ENCODE data around the gene ARHGEF28. TPM values are rescaled to one million over a fixed set of nuclear protein-coding genes. Genes with fewer than 3 reads are reported as not detected.

Gene ARHGEF28
- total and polyA plus RNA-seq, 10 of the 15 experiments (the other 5 are each of a cell fraction or from before 2014, with no cell fraction given), result 0.10 to 0.72 (median 0.22) TPM; not detected in 2

DNA sequence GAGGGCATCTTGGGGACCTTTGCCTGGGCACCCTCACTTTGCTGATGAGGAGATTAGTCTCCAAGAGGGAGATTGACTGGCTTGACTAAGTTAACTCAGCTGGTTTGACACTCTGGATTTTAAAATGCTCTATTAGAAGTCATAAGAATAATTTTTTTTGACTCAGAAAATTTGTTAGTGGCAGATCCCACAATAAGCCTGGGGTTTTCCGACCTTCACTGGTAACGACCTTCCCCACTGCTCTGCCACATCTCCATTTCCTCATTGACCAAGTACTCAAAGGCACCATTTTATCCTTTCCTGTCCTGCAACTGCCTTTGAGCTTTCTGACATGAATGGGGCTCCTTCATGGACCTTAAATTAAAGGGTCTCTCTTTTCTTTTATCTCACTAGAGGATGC is 67.0 kb downstream of the ARHGEF28 start (continued):
- TF ChIP-seq, protein P1, sequence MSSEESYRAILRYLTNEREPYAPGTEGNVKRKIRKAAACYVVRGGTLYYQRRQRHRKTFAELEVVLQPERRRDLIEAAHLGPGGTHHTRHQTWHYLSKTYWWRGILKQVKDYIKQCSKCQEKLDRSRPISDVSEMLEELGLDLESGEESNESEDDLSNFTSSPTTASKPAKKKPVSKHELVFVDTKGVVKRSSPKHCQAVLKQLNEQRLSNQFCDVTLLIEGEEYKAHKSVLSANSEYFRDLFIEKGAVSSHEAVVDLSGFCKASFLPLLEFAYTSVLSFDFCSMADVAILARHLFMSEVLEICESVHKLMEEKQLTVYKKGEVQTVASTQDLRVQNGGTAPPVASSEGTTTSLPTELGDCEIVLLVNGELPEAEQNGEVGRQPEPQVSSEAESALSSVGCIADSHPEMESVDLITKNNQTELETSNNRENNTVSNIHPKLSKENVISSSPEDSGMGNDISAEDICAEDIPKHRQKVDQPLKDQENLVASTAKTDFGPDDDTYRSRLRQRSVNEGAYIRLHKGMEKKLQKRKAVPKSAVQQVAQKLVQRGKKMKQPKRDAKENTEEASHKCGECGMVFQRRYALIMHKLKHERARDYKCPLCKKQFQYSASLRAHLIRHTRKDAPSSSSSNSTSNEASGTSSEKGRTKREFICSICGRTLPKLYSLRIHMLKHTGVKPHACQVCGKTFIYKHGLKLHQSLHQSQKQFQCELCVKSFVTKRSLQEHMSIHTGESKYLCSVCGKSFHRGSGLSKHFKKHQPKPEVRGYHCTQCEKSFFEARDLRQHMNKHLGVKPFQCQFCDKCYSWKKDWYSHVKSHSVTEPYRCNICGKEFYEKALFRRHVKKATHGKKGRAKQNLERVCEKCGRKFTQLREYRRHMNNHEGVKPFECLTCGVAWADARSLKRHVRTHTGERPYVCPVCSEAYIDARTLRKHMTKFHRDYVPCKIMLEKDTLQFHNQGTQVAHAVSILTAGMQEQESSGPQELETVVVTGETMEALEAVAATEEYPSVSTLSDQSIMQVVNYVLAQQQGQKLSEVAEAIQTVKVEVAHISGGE (CRISPR knock-in tag; IDR thresholded peaks at IDR 0.05), result no peak
- TF ChIP-seq IRF4 (IDR thresholded peaks at IDR 0.05; ENCODE audit: low read depth, low read length) (0 out of 2 replicates have a peak, but pooled peaks have one; percentile 19), DPF2 (IDR thresholded peaks at IDR 0.05) (no peak)

DNA sequence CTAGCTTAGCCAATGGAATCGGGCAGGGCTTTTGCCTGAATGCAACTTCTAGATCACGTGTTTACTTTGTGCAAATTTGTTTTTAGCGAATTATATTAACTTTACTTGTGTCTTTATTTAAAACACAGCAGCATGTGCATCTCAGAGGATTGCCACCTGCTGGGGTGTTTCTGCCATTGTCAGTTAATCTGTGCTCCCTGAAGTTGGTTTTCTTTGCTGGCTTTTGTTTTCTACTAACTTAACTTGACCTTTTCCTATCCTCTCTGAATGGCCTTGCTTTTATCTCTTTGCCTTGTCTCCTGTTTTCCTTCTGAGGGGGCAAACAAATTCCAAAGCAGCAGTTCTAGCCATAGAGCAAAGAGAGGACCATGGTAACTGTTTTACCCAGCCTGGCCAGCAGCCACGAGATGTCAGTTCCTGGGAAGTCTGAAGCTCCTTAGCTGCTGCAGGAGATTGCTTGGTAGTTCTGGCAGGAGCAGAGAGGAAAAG is 67.6 kb downstream of the ARHGEF28 start:
- FAIRE-seq (no peak), DNase-seq (ENCODE audit: low read depth, low spot score) (no peak), ATAC-seq (peak; percentile 37)
- no TSS peak for BruUV-seq (replicated peaks)
- in situ Hi-C loops (cut with MboI) (no loop called here), intact Hi-C loops (cut with micrococcal nuclease; ENCODE audit: unreplicated experiment) (loop anchor here (1.0 to 5.0 kb wide), 4 partner anchors 25 to 103 kb away; no protein-coding TSS in a partner anchor)
- POLR2A ChIA-PET, result interaction anchor here (0.9 to 5.9 kb wide), 7 partner anchors 15 to 58 kb away, joined by 3 to 28 read pairs (median 11); no protein-coding TSS in a partner anchor
- no peaks in the 10 kb centered on the region for H3K36me3 ChIP-seq (ENCODE audit: control insufficient read depth in 2 of 2, insufficient read depth in 2 of 2, low read length in 1 of 2)
- WGBS (ENCODE audit: insufficient coverage, insufficient replicate concordance, low lambda C conversion rate, missing lambda C conversion rate), result 19% methylated on average over 4 of the region's 4 CpGs
- no peaks in the 10 kb centered on the region for H3K27me3 ChIP-seq (replicated peaks in 1 of 2; ENCODE audit: control insufficient read depth in 2 of 2, insufficient read depth in 2 of 2, low read length in 1 of 2)
- H3K9me3 ChIP-seq (replicated peaks; ENCODE audit: control insufficient read depth, insufficient read depth, low read length), result no peaks in the 10 kb centered on the region
- CTCF ChIA-PET, result interaction anchor here (0.7 to 7.1 kb wide), 31 partner anchors 9 to 102 kb away, joined by 3 to 90 read pairs (median 4); no protein-coding TSS in a partner anchor
- H2AFZ ChIP-seq (ENCODE audit: control insufficient read depth, low read depth, low read length), result no peak overlapping the region
- peak overlapping the region; percentile 14; the same call in 1 of the 2 replicates for H3K27ac ChIP-seq (ENCODE audit: control insufficient read depth, insufficient read depth)
- no peak overlapping the region; the same call in 1 of the 2 replicates for H3K4me2 ChIP-seq (ENCODE audit: control insufficient read depth, insufficient read depth)
- no peak overlapping the region for H3K9ac ChIP-seq (ENCODE audit: control insufficient read depth, insufficient read depth, low read length)
- SMC1A ChIA-PET (ENCODE audit: uncharacterized antibody, unreplicated experiment), result interaction anchor here (0.8 to 8.6 kb wide), 29 partner anchors 9 to 103 kb away, joined by 3 to 104 read pairs (median 7); partner anchors contain the start of gene ARHGEF28
- H3K79me2 ChIP-seq (ENCODE audit: control insufficient read depth, insufficient read depth, low read length), result no peaks in the 10 kb centered on the region
- RAD21 ChIA-PET (ENCODE audit: unreplicated experiment), result interaction anchor here (0.8 to 5.9 kb wide), 34 partner anchors 11 to 1882 kb away, joined by 3 to 49 read pairs (median 6); partner anchors contain the start of gene ARHGEF28
- no peaks in the 10 kb centered on the region for H4K20me1 ChIP-seq (ENCODE audit: control insufficient read depth, insufficient read depth)
- peaks cover 17% of the 10 kb centered on the region for H3K4me1 ChIP-seq (ENCODE audit: control insufficient read depth, insufficient read depth, low read length)
- no peak overlapping the region for H3K4me3 ChIP-seq
- TF ChIP-seq, protein P2, sequence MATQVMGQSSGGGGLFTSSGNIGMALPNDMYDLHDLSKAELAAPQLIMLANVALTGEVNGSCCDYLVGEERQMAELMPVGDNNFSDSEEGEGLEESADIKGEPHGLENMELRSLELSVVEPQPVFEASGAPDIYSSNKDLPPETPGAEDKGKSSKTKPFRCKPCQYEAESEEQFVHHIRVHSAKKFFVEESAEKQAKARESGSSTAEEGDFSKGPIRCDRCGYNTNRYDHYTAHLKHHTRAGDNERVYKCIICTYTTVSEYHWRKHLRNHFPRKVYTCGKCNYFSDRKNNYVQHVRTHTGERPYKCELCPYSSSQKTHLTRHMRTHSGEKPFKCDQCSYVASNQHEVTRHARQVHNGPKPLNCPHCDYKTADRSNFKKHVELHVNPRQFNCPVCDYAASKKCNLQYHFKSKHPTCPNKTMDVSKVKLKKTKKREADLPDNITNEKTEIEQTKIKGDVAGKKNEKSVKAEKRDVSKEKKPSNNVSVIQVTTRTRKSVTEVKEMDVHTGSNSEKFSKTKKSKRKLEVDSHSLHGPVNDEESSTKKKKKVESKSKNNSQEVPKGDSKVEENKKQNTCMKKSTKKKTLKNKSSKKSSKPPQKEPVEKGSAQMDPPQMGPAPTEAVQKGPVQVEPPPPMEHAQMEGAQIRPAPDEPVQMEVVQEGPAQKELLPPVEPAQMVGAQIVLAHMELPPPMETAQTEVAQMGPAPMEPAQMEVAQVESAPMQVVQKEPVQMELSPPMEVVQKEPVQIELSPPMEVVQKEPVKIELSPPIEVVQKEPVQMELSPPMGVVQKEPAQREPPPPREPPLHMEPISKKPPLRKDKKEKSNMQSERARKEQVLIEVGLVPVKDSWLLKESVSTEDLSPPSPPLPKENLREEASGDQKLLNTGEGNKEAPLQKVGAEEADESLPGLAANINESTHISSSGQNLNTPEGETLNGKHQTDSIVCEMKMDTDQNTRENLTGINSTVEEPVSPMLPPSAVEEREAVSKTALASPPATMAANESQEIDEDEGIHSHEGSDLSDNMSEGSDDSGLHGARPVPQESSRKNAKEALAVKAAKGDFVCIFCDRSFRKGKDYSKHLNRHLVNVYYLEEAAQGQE (IDR thresholded peaks at IDR 0.05; ENCODE audit: low read depth, low read length), result no peak
- TF ChIP-seq, protein P3, sequence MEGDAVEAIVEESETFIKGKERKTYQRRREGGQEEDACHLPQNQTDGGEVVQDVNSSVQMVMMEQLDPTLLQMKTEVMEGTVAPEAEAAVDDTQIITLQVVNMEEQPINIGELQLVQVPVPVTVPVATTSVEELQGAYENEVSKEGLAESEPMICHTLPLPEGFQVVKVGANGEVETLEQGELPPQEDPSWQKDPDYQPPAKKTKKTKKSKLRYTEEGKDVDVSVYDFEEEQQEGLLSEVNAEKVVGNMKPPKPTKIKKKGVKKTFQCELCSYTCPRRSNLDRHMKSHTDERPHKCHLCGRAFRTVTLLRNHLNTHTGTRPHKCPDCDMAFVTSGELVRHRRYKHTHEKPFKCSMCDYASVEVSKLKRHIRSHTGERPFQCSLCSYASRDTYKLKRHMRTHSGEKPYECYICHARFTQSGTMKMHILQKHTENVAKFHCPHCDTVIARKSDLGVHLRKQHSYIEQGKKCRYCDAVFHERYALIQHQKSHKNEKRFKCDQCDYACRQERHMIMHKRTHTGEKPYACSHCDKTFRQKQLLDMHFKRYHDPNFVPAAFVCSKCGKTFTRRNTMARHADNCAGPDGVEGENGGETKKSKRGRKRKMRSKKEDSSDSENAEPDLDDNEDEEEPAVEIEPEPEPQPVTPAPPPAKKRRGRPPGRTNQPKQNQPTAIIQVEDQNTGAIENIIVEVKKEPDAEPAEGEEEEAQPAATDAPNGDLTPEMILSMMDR (IDR thresholded peaks at IDR 0.05 in 2 of 3, conservative IDR thresholded peaks at IDR 0.05 in 1 of 3; ENCODE audit: control insufficient read depth in 2 of 3, extremely low read depth in 1 of 3, insufficient read depth in 1 of 3, low read depth in 3 of 3, low read length in 3 of 3), result peak; percentile 36 to 60 (median 38); a peak in 5 of 6 replicates
- TF ChIP-seq CHD2 (IDR thresholded peaks at IDR 0.05; ENCODE audit: borderline replicate concordance, low read depth, low read length), result no peak
- peak; percentile 48; the same call in 1 of the 2 replicates for TF ChIP-seq SMC3 (IDR thresholded peaks at IDR 0.05; ENCODE audit: borderline replicate concordance, low read length)
- no peak for TF ChIP-seq KDM1A (IDR thresholded peaks at IDR 0.05; ENCODE audit: borderline replicate concordance)
- 0 out of 2 replicates have a peak, but pooled peaks have one; percentile 2 for TF ChIP-seq MEF2A (IDR thresholded peaks at IDR 0.05; ENCODE audit: insufficient read depth, low read depth, low read length)
- no peak for TF ChIP-seq BRCA1 (IDR thresholded peaks at IDR 0.05; ENCODE audit: low read depth, low read length)
- TF ChIP-seq ESRRA (IDR thresholded peaks at IDR 0.05; ENCODE audit: low read length), result no peak
- TF ChIP-seq NFYB (IDR thresholded peaks at IDR 0.05; ENCODE audit: insufficient read depth, low read depth, low read length), result no peak

Data from GM12878 (cell line).